Right ventricle myocardium inferior (tissue), 1 donor: ENCODE data around the gene TMEM190. TPM values are rescaled to one million over a fixed set of nuclear protein-coding genes. Genes with fewer than 3 reads are reported as not detected.
A peak's percentile ranks its signal among the peaks of the same experiment; 100 is the strongest.
"Not testable (repeated sequence)": the region's sequence is repeated elsewhere in the genome, so short reads cannot be mapped to it uniquely, and the experiment has no call there.

Source experiments
- ATAC-seq: fragments of 200-7000 bp; cut with Tn5 transposase; one replicate; pipeline ENCODE4 v1.9.1; 2020; ENCODE audit warnings: mild to moderate bottlenecking, moderate library complexity
- DNase-seq: peaks from one replicate; pipeline ENCODE4 v3.0.0; 2021; ENCODE audit errors: missing footprints
- intact Hi-C: fragments of 100-400 bp; cut with DNase I; formaldehyde crosslinking; loops from one replicate; pipeline ENCODE4 v1.11.0; 2022
- total RNA-seq: library from RNA; stranded (reverse); fragmentation: NEBNext Ultra II Directional; extraction: Animal tissue kit (Norgen Biotek cat#: 25700); gene quantifications from one replicate; pipeline ENCODE4 v1.2.1, GENCODE V29; 2021
- donor health status: DM: no; HTN: yes; CAD: no; lungs with severe emphysema.

The TMEM190 gene
- total RNA-seq, 1 donor from 2014 or later, result not detected

DNA sequence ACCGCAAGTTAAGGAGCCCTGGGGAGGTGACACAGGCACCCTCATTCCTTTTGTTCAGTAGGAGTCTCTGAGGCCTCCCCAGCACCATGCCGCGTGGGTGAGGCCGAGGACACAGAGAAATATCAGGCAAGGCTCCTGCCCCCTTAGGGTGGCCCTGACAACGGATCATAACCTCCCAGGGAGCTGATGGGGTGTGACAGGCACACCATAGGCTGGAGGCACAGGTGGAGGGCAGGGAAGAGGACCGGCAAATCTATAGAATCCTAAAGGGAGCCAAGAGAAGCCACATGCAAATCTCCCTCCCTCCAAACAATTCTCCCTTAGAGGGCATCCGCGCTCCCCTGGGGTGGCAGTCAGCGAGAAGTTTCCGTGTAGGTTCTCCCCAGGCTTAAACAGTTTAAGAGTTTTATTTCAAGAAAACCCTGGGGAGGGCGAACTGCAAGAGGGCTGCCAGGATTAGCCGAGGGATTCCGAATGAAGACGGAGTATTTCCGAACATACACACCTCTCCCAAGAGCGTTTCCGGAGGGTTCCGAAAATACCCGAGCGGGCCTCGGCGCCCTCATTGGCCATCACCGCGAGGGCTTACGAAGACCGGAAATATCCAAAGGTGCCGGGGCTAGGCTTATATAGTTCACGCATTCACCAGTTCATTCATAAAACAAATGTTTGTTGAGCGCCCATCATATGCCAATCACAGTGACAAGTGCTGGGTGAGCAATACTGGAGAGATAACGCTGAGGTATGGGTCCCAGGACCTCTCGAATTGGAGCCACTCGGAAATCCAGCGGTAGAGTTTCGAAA is 8.5 kb downstream of the TMEM190 start:
- intact Hi-C loops, result loop anchor here (1.0 to 10.0 kb wide), 4 partner anchors 46 to 220 kb away; partner anchors contain the start of genes ISOC2, KMT5C, ZNF524 and ZNF865
- peak; percentile 92 for ATAC-seq
- peak; percentile 97 for DNase-seq

DNA sequence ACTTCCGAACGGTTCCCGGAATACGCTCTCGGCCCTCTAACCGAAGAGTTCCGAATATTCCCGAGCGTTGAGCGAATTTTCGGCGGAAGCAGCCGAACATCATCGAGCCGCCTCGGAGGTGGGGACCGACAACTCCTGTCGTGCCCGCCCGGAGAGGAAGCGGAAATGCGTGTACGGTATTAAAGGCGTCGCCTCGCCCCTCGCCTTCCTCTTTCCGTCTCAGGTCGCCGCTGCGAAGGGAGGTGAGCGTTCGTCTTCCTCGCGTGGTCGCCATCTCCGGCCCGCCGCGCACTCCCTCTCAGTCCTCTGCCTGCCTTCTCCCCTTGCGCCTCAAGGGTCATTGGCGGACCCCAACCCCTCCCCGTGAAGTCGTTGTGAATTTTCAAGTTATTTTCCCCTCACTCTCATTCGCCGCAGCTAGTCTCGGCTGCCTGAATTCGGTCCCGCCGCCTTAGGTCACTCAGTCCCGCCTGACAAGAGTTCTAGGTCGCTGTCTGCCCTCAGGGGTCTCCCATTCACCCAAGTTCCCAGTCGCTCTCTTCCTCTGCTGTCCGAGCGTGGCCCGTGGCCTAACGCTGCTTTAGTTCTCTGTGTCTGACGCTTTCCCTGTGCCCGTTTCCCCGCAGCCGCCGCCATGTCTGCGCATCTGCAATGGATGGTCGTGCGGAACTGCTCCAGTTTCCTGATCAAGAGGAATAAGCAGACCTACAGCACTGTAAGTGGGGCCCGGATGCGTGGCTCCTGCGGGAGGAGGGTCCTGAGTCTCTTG is 9.3 kb downstream of the TMEM190 start, which contains the start of gene RPL28:
Gene RPL28 (plus strand): TSS at position 209 of the 769 bp plus-strand sequence. CDS start 426 bp downstream, at position 635.
- intact Hi-C loops, result loop anchor here (1.0 to 10.0 kb wide), 4 partner anchors 47 to 219 kb away; partner anchors contain the start of genes ISOC2, KMT5C, ZNF524 and ZNF865
- ATAC-seq (peak; percentile 92), DNase-seq (peak; percentile 98)

DNA sequence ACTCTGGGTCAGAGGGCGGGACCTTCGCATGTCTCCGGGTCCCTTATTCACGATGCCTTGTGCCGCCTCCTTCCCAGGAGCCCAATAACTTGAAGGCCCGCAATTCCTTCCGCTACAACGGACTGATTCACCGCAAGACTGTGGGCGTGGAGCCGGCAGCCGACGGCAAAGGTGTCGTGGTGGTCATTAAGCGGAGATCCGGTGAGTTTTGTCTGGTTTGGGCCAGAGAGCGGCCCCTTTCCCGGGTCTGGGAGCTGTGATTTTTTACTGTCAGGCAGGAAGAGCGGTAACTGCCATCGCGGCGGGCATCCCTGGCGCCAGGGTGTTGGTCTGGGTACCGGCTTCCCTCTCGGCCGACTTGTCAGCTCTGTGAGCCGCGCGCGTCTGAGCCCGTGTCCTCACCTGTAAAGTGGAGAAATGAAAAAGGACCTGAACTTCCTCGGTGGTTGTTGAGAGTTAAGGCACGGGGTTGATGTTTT is 9.9 kb downstream of the TMEM190 start:
- DNase-seq (no peak), ATAC-seq (no peak)
- intact Hi-C loops, result loop anchor here (10.0 kb wide), 1 partner anchor 218 kb away; the partner anchor contains the start of genes ZNF524 and ZNF865

DNA sequence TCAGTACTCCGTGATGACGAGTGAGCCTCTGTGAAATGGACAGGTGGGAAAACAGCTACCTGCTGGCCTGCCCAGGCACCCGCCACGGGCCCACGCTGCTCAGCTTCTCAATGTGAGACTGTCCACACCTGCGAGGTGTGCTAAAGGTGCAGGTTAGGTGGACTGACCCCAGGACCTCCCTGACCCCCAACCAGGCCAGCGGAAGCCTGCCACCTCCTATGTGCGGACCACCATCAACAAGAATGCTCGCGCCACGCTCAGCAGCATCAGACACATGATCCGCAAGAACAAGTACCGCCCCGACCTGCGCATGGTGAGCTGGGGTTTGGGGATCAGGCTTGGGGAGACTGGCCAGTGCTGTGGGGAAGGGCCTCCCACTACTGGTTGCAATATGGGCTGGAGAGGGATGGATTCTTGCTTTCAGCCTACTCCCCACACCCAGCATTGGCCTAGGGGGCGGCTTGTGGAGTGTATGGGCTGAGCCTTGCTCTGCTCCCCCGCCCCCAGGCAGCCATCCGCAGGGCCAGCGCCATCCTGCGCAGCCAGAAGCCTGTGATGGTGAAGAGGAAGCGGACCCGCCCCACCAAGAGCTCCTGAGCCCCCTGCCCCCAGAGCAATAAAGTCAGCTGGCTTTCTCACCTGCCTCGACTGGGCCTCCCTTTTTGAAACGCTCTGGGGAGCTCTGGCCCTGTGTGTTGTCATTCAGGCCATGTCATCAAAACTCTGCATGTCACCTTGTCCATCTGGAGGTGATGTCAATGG is 11.3 kb downstream of the TMEM190 start:
- ATAC-seq, result no peak
- DNase-seq, result no peak
- intact Hi-C loops, result loop anchor here (10.0 kb wide), 1 partner anchor 217 kb away; the partner anchor contains the start of genes ZNF524 and ZNF865

DNA sequence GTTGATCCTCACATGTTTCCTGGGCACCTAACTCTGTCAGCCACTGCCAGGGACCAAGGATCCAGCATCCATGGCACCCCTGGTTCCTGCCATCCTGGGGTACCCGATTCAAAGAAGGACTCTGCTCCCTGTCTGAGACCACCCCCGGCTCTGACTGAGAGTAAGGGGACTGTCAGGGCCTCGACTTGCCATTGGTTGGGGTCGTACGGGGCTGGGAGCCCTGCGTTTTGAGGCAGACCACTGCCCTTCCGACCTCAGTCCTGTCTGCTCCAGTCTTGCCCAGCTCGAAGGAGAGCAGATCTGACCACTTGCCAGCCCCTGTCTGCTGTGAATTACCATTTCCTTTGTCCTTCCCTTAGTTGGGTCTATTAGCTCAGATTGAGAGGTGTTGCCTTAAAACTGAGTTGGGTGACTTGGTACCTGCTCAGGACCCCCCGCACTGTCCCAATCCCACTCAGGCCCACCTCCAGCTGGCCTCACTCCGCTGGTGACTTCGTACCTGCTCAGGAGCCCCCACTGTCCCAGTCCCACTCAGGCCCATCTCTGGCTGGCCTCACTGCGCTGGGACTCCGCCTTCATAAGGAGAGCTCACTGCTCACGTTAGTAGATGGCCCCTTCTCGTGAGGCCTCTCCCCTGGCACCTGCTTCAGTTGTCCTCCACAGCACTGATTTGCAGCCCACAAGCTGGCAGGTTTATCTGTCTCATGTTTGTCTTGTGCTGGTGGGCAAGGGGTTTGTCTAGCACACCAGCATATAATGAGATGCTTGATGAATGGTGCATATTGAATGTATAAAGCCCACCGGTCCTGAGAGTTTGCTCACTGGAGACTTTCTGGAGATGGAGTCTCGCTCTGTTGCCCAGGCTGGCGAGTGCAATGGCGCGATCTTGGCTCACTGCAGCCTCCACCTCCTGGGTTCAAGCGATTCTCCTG is 13.0 kb downstream of the TMEM190 start:
- no peak for DNase-seq
- intact Hi-C loops, result loop anchor here (10.0 kb wide), 1 partner anchor 215 kb away; the partner anchor contains the start of genes ZNF524 and ZNF865
- ATAC-seq, result no peak

DNA sequence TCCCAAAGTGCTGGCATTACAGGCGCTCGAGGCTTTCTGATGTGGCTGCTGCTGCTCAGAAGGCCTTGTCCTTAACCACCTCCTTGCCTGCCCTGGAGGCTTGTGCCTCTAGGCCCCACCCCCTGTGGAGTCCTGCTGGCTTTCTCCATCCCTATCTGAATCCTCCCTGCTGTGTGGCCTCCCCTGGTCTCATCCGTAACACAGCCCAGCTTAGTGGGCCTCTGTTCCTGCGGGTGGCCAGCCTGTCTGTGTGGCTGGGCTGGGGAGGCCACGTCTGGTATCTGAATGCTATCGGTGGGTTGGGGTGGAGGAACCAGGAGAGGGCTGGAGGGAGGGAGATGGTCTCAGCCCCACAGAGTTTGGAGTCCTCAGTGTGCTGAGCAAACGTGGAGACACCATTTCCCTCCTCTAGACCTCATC is 13.8 kb downstream of the TMEM190 start:
- ATAC-seq (no peak), DNase-seq (no peak)
- intact Hi-C loops, result no loop called here

DNA sequence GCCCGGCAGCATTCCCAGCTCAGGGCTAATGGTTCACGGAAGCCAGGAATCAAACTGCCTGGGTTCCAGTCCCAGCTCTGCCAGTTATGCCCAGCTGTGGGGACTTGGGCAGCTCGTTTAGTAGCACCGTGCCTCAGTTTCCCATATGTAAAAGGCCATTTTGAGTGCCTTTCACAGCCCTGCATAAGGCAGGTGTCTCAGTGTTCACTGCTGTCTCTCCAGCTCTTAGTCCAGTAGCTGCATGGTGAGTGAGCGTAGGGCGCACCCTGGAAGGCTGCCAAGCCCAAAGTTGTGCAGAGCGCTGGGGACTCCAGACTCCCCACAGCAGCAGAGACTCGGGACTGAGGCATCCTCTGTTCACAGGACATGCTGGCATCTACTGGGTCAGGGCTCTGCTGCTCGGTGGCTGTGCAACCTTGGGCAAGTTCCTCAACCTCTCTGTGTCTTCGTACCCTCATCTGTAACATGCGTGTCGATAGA is 14.6 kb downstream of the TMEM190 start:
- ATAC-seq, result no peak
- DNase-seq, result no peak
- intact Hi-C loops, result no loop called here

DNA sequence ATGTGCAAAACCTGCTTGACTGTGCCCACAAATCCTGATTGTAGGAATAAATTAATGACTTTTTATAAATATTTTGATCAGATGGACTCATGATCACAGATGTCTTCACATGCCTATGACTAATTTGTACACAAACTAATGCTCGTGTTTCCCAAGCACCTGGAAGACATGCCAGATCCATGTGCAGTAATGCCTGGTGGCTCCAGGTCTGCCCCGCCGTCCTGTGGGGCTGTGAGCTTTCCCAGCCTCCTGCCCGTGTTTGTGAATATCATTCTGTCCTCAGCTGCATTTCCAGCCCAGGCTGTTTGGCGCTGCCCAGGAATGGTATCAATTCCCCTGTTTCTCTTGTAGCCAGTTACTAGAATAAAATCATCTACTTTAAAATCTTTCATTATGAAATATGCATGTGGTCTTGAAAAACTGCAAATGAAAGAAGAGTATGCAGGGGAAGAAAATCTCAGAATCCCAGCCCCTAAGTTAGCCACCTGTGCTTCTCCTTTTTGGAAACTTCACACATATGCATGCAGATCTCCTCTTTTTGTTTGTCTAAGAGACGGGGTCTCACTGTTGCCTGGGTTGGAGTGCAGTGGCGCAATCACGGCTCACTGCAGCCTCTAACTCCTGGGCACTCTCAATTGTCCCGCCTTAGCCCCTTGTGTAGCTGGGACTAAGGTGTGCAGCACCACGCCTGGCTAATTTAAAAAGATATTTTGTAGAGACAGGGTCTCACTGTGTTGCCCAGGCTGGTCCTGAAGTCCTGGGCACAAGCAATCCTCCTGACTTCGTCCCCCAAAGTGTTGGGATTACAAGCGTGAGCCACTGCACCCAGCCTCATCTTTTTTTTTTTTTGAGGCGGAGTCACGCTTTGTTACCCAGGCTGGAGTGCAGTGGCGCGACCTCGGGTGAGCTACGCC is 15.3 kb downstream of the TMEM190 start:
- intact Hi-C loops, result no loop called here
- no peak for ATAC-seq
- no peak for DNase-seq

DNA sequence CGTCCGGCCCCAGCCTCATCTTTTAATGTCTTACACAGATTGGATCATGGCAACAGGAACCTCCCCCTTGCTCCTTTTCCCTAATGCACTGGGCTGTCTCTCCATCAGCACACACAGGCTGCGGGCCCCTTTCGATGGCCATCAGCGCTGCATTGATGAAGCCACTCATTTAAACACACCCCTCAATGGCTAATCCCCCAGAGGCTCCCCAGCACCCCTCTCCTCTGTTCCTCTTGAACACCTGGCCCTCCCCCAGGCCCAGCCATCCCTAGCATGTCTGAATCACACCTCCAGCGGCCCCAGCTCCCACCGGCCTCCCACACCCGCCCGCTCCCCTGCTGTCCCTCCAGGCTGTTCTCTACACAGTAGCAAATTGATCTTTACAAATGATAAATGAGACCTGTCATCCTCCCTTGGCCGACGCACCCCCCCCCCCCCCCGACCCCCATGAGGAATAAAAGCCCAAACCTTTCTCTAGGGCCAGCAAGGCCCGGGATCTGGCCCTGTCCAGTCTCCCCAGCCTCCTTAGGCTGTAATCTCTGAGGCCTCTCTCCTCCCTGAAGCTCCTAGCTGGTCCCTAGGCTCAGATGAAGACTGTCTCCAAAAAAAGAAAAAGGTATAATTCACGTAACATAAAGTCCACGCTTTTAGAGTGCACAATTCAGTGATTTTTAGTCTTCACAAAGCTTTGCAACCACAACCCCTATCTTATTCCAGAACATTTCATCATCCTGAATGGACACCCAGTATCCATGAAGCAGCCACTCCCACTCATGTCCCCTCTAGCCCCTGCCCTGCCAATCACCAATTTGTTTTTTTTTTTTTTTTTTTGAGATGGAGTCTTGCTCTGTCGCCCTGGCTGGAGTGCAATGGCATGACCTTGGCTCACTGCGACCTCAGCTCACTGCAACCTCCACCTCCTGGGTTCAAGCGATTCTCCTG is 16.5 kb downstream of the TMEM190 start:
- ATAC-seq (no peak), DNase-seq (no peak)
- intact Hi-C loops, result no loop called here

DNA sequence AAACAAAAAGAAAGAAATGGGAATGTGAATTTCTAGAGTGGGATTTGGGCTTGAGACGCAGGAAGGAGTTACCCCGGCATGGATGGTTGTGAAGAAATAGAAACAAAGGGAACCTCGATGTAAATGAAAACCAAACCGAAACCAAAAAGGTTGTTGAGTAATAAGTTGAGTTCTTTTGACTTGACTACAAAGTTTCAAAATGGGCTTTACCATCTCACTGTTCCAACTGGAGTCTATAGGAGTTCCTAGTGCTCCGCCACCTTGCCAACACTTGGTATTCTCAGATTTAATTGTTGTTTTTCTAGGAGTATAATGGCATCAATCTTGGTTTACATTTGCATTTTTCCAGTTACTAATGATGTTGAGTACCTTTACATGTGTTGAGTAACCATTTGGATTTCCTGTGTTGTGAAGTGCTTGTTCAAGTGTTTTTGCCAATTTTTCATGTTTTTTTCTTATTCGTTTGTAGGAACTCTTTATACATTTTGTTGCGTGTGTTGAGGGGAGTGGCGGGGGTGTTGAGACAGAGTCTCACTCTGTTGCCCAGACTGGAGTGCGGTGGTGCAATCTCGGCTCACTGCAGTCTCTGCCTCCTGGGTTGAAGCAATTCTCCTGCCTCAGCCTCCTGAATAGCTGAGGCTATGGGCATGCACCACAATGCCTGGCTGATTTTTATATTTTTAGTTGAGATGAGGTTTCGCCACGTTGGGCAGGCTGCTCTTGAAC is 21.7 kb downstream of the TMEM190 start:
- ATAC-seq (no peak), DNase-seq (no peak)
- intact Hi-C loops, result no loop called here

DNA sequence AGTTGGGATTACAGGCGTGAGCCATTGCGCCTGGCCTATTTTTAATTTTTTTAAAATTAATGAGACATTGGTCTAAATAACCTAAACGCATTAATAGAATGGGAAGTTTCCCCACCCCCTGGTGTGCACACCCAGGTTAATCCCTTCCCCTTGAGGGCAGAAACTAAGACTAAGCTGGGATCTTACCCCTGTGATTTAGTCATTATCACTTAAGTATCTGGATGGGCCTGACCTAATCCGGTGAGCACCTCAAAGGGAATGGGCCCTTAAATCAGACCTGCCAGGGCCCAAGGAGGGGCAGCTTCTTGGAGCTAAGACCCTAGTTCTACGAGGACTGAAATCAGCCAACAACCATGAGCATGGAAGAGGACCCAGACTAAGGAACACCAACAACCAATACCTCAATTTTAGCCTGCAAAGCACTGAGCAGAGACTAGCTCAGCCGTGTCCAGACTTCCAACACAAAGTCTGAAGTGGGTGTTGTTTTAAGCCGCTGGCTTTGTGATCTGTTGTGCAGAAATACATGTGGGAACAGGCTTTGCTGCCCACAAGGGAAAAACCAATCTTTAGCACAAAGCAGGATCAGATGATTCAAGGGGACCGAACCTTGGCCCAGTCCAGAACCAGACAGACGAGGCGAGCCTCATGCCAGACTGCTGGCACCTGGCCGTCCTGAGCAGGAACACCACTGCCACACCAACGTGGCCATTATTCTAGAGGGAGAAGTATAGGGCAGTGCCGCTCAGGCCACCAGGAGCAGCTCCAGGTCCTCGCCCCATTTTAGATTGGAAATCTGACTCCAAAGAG is 23.9 kb downstream of the TMEM190 start:
- no peak for DNase-seq
- ATAC-seq, result no peak
- intact Hi-C loops, result no loop called here

DNA sequence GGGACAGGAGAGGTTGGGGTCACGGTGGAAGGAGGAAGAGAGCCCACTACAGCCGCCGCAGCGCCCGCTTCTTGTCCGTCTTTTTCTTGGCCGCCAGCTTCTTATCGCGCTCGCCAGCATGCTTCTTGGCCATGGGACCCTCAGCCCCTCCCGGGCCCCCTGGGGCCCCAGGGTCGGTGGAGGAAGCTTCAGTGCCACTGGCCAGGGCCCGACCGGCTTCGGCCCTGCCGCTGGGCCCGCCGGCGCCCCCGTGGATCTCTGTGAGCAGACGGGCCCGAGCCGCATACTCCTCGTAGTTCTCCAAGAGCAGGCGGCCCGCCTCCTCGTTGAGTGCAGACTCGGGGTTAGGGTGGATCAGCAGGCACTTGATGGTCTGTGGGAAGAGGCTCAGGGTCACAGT is 24.8 kb downstream of the TMEM190 start:
- ATAC-seq, intact Hi-C loops, DNase-seq: not testable (repeated sequence)

DNA sequence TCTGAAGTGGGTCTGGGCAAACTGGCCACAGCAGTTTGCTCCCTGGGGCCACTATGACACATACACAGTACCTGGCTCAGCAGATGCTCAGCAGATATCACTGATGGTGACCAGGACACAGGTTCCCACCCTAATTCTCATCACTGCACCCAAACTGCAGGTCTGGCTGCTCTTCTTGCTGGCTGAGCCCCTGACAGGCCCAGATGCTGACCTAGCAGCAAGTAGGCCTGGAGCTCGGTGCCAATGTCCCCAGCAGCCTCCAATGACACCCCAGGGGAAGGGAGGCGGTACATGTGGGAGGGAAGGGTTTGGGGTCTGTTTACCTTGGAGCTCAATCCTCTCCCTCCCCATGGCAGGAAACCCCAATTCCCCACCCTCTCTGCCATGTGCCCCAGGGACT is 25.9 kb downstream of the TMEM190 start:
- no peak for DNase-seq
- ATAC-seq, result no peak
- intact Hi-C loops, result no loop called here

DNA sequence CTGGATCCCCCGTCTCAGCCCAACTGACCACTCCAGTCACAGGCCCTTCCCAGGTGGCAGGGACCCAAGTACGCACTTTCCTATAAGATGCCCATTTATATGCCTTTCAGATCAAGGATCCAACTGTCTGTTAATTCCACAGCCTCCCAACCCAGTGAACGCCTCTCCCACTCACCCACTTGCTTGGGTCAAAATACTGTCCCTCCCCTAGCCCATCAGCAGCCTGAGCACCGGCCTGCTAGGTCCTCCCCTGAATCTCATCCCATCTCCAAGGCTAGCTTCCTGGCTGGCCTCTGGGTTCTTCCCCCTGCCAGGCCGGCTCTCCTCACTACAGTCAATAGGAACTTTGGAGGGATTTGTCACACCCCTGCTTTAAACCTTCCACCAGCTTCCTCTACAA is 29.0 kb downstream of the TMEM190 start:
- DNase-seq, result no peak
- intact Hi-C loops, result no loop called here

More for the DNA sequence above, 29.0 kb downstream of the TMEM190 start:
- ATAC-seq, result no peak
